ENCODE data around the gene MATN1.

Gene MATN1

GRCh38 chr1:30735124-30735523 lies 11.7 kb upstream of the MATN1 start:
- TF ChIP-seq CTCF (IDR thresholded peaks at IDR 0.05; ENCODE audit: poor library complexity, severe bottlenecking): no peak
- Histone ChIP-seq H3K27me3 (ENCODE audit: insufficient read depth, poor library complexity, severe bottlenecking) (no peaks in the 10 kb centered on the region), H3K4me3 (ENCODE audit: severe bottlenecking) (no peak overlapping the region), H3K36me3 (ENCODE audit: low read depth) (no peaks in the 10 kb centered on the region), H3K4me1 (ENCODE audit: insufficient read depth, poor library complexity, severe bottlenecking) (no peaks in the 10 kb centered on the region), H3K9me3 (ENCODE audit: severe bottlenecking) (no peaks in the 10 kb centered on the region), H3K27ac (ENCODE audit: poor library complexity, severe bottlenecking) (no peak overlapping the region)
- no peak for ATAC-seq (ENCODE audit: low read depth)
- DNase-seq (ENCODE audit: low spot score): no peak

GRCh38 chr1:30734580-30734979 lies 11.2 kb upstream of the MATN1 start:
- ATAC-seq (ENCODE audit: low read depth) (no peak), DNase-seq (ENCODE audit: low spot score) (no peak)
- H3K4me3 ChIP-seq (ENCODE audit: severe bottlenecking): no peak overlapping the region
- H3K27me3 ChIP-seq (ENCODE audit: insufficient read depth, poor library complexity, severe bottlenecking): no peaks in the 10 kb centered on the region
- TF ChIP-seq CTCF (IDR thresholded peaks at IDR 0.05; ENCODE audit: poor library complexity, severe bottlenecking): no peak
- H3K4me1 ChIP-seq (ENCODE audit: insufficient read depth, poor library complexity, severe bottlenecking): no peaks in the 10 kb centered on the region
- no peaks in the 10 kb centered on the region for H3K9me3 ChIP-seq (ENCODE audit: severe bottlenecking)
- H3K36me3 ChIP-seq (ENCODE audit: low read depth): no peaks in the 10 kb centered on the region
- H3K27ac ChIP-seq (ENCODE audit: poor library complexity, severe bottlenecking): no peak overlapping the region

GRCh38 chr1:30734106-30734505 lies 10.7 kb upstream of the MATN1 start:
- Histone ChIP-seq H3K27me3 (ENCODE audit: insufficient read depth, poor library complexity, severe bottlenecking) (no peaks in the 10 kb centered on the region), H3K4me1 (ENCODE audit: insufficient read depth, poor library complexity, severe bottlenecking) (no peaks in the 10 kb centered on the region), H3K36me3 (ENCODE audit: low read depth) (no peaks in the 10 kb centered on the region), H3K27ac (ENCODE audit: poor library complexity, severe bottlenecking) (no peak overlapping the region), H3K9me3 (ENCODE audit: severe bottlenecking) (no peaks in the 10 kb centered on the region), H3K4me3 (ENCODE audit: severe bottlenecking) (no peak overlapping the region)
- TF ChIP-seq CTCF (IDR thresholded peaks at IDR 0.05; ENCODE audit: poor library complexity, severe bottlenecking): no peak
- ATAC-seq (ENCODE audit: low read depth) (no peak), DNase-seq (ENCODE audit: low spot score) (no peak)

- Histone ChIP-seq H3K27me3 (ENCODE audit: insufficient read depth, poor library complexity, severe bottlenecking) (no peaks in the 10 kb centered on the region), H3K4me1 (ENCODE audit: insufficient read depth, poor library complexity, severe bottlenecking) (no peaks in the 10 kb centered on the region), H3K4me3 (ENCODE audit: severe bottlenecking) (no peak overlapping the region), H3K27ac (ENCODE audit: poor library complexity, severe bottlenecking) (no peak overlapping the region), H3K36me3 (ENCODE audit: low read depth) (no peaks in the 10 kb centered on the region), H3K9me3 (ENCODE audit: severe bottlenecking) (no peaks in the 10 kb centered on the region)
- DNase-seq (ENCODE audit: low spot score): no peak
- no peak for TF ChIP-seq CTCF (IDR thresholded peaks at IDR 0.05; ENCODE audit: poor library complexity, severe bottlenecking)
- no peak for ATAC-seq (ENCODE audit: low read depth)
Measured at GRCh38 chr1:30733493-30733892, 10.1 kb upstream of the MATN1 start.

GRCh38 chr1:30732277-30732996 lies 9.1 kb upstream of the MATN1 start:
- Histone ChIP-seq H3K27ac (ENCODE audit: poor library complexity, severe bottlenecking) (no peak overlapping the region), H3K27me3 (ENCODE audit: insufficient read depth, poor library complexity, severe bottlenecking) (no peaks in the 10 kb centered on the region), H3K4me1 (ENCODE audit: insufficient read depth, poor library complexity, severe bottlenecking) (no peaks in the 10 kb centered on the region), H3K36me3 (ENCODE audit: low read depth) (no peaks in the 10 kb centered on the region), H3K4me3 (ENCODE audit: severe bottlenecking) (no peak overlapping the region), H3K9me3 (ENCODE audit: severe bottlenecking) (no peaks in the 10 kb centered on the region)
- no peak for DNase-seq (ENCODE audit: low spot score)
- TF ChIP-seq CTCF (IDR thresholded peaks at IDR 0.05; ENCODE audit: poor library complexity, severe bottlenecking): no peak
- ATAC-seq (ENCODE audit: low read depth): no peak

Data from RWPE2 (cell line).